ENCODE results near the gene C2orf68.

C2orf68 gene

DNA sequence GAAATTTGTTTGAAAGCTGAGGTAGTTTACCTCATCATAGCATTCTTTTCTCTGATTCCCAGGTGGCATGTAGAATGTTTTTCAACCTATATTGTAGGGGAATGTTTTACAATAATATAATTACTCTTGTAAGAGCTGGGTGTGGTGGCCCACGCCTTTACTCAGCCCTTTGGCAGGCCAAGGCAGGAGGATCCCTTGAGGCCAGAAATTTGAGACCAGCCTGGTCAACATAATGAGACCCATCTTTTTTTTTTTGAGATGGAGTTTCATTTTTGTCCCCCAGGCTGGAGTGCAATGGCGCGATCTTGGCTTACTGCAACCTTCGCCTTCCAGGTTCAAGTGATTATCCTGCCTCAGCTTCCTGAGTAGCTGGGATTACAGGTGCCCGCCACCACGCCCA is 7.8 kb upstream of the C2orf68 start:
- TF ChIP-seq YY1 (IDR thresholded peaks at IDR 0.05; ENCODE audit: low read depth), result no peak
- no peak for TF ChIP-seq EGR1 (IDR thresholded peaks at IDR 0.05)
- TF ChIP-seq NFIC (IDR thresholded peaks at IDR 0.05), result no peak
- no peak for TF ChIP-seq TCF12 (IDR thresholded peaks at IDR 0.05; ENCODE audit: low read depth)
- TF ChIP-seq, protein P1, sequence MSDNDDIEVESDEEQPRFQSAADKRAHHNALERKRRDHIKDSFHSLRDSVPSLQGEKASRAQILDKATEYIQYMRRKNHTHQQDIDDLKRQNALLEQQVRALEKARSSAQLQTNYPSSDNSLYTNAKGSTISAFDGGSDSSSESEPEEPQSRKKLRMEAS (IDR thresholded peaks at IDR 0.05), result no peak
- TF ChIP-seq CEBPB (IDR thresholded peaks at IDR 0.05), result no peak
- no peak for TF ChIP-seq REST (IDR thresholded peaks at IDR 0.05; ENCODE audit: low read depth)
- TF ChIP-seq RAD21 (IDR thresholded peaks at IDR 0.05; ENCODE audit: low read depth), result no peak
- TF ChIP-seq CREB1 (IDR thresholded peaks at IDR 0.05; ENCODE audit: low read depth), result no peak
- TF ChIP-seq EP300 (IDR thresholded peaks at IDR 0.05; ENCODE audit: borderline replicate concordance), result no peak
- no peak for TF ChIP-seq TAF1 (IDR thresholded peaks at IDR 0.05; ENCODE audit: low read depth)
- no peak for TF ChIP-seq ZBTB7A (IDR thresholded peaks at IDR 0.05; ENCODE audit: low read depth)
- no peak for TF ChIP-seq FOXM1 (IDR thresholded peaks at IDR 0.05; ENCODE audit: borderline replicate concordance, low read depth)
- no peak for TF ChIP-seq USF1 (IDR thresholded peaks at IDR 0.05)
- no peak for TF ChIP-seq TEAD4 (IDR thresholded peaks at IDR 0.05)

DNA sequence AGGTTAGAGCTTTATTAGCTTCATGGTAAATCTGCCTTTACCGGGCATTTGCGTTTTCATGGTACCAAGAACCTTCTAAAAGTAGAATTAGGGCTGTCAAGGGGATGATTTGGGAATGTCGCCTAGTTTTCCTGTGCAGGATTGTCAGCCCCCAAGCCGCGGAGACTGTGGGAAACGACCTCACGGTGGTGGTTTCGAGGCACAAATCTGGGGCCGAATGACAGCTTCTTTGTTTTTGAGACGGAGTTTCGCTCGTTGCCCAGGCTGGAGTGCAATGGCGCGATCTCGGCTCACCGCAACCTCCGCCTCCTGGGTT is 3.5 kb upstream of the C2orf68 start:
- TF ChIP-seq REST (IDR thresholded peaks at IDR 0.05; ENCODE audit: low read depth), result no peak
- no peak for TF ChIP-seq YY1 (IDR thresholded peaks at IDR 0.05; ENCODE audit: low read depth)
- TF ChIP-seq ZBTB7A (IDR thresholded peaks at IDR 0.05; ENCODE audit: low read depth), result no peak
- TF ChIP-seq USF1 (IDR thresholded peaks at IDR 0.05), result no peak
- TF ChIP-seq CREB1 (IDR thresholded peaks at IDR 0.05; ENCODE audit: low read depth), result no peak
- no peak for TF ChIP-seq NFIC (IDR thresholded peaks at IDR 0.05)
- no peak for TF ChIP-seq TAF1 (IDR thresholded peaks at IDR 0.05; ENCODE audit: low read depth)
- TF ChIP-seq TEAD4 (IDR thresholded peaks at IDR 0.05), result no peak
- TF ChIP-seq, protein P1 (IDR thresholded peaks at IDR 0.05), result no peak
- no peak for TF ChIP-seq TCF12 (IDR thresholded peaks at IDR 0.05; ENCODE audit: low read depth)
- TF ChIP-seq EGR1 (IDR thresholded peaks at IDR 0.05), result no peak
- no peak for TF ChIP-seq EP300 (IDR thresholded peaks at IDR 0.05; ENCODE audit: borderline replicate concordance)
- TF ChIP-seq FOXM1 (IDR thresholded peaks at IDR 0.05; ENCODE audit: borderline replicate concordance, low read depth), result no peak
- TF ChIP-seq RAD21 (IDR thresholded peaks at IDR 0.05; ENCODE audit: low read depth), result no peak
- no peak for TF ChIP-seq CEBPB (IDR thresholded peaks at IDR 0.05)

GRCh38 chr2:85613717-85614515 is 2.0 kb upstream of the C2orf68 start:
- TF ChIP-seq EGR1 (IDR thresholded peaks at IDR 0.05) (no peak), USF1 (IDR thresholded peaks at IDR 0.05) (no peak), CREB1 (IDR thresholded peaks at IDR 0.05; ENCODE audit: low read depth) (no peak), TAF1 (IDR thresholded peaks at IDR 0.05; ENCODE audit: low read depth) (no peak), REST (IDR thresholded peaks at IDR 0.05; ENCODE audit: low read depth) (no peak), EP300 (IDR thresholded peaks at IDR 0.05; ENCODE audit: borderline replicate concordance) (no peak)
- TF ChIP-seq, protein P1 (IDR thresholded peaks at IDR 0.05), result no peak
